ENCODE data around the gene HOXD3. TPM values are rescaled to one million over a fixed set of nuclear protein-coding genes. Genes with fewer than 3 reads are reported as not detected.

The HOXD3 gene
- total RNA-seq, 3 donors from 2014 or later: not detected

GRCh38 chr2:176167398-176167797, 10.3 kb downstream of the HOXD3 start:
- H3K27me3 Mint-ChIP-seq (ENCODE audit: low read depth): peaks cover 90% of the 10 kb centered on the region
- H3K36me3 Mint-ChIP-seq (ENCODE audit: insufficient read depth): no peaks in the 10 kb centered on the region
- peaks cover 2% of the 10 kb centered on the region for H3K4me1 Mint-ChIP-seq (ENCODE audit: low read depth)
- DNase-seq (no peak), ATAC-seq (no peak)
- no peak overlapping the region for H3K4me3 Mint-ChIP-seq
- H3K9me3 Mint-ChIP-seq: peaks cover 7% of the 10 kb centered on the region

- ATAC-seq: no peak
- H3K36me3 Mint-ChIP-seq (ENCODE audit: insufficient read depth): no peaks in the 10 kb centered on the region
- peaks cover 2% of the 10 kb centered on the region for H3K9me3 Mint-ChIP-seq
- H3K27me3 Mint-ChIP-seq (ENCODE audit: low read depth): peaks cover 91% of the 10 kb centered on the region
- no peak overlapping the region for H3K4me3 Mint-ChIP-seq
- DNase-seq: no peak
- H3K4me1 Mint-ChIP-seq (ENCODE audit: low read depth): peaks cover 4% of the 10 kb centered on the region
These were observed 12.1 kb downstream of the HOXD3 start for GRCh38 chr2:176169181-176169580.

GRCh38 chr2:176169711-176170110, 12.6 kb downstream of the HOXD3 start:
- no peak overlapping the region for H3K4me3 Mint-ChIP-seq
- no peaks in the 10 kb centered on the region for H3K9me3 Mint-ChIP-seq
- no peaks in the 10 kb centered on the region for H3K36me3 Mint-ChIP-seq (ENCODE audit: insufficient read depth)
- ATAC-seq: no peak
- peaks cover 3% of the 10 kb centered on the region for H3K4me1 Mint-ChIP-seq (ENCODE audit: low read depth)
- H3K27me3 Mint-ChIP-seq (ENCODE audit: low read depth): peaks cover 91% of the 10 kb centered on the region
- DNase-seq: no peak

- Mint-ChIP-seq H3K4me3 (no peak overlapping the region), H3K9me3 (no peaks in the 10 kb centered on the region), H3K27me3 (ENCODE audit: low read depth) (peaks cover 91% of the 10 kb centered on the region), H3K4me1 (ENCODE audit: low read depth) (peaks cover 6% of the 10 kb centered on the region), H3K36me3 (ENCODE audit: insufficient read depth) (no peaks in the 10 kb centered on the region)
- no peak for DNase-seq
- no peak for ATAC-seq
These were observed 13.6 kb downstream of the HOXD3 start for GRCh38 chr2:176170602-176171305.

- no peak overlapping the region for H3K4me3 Mint-ChIP-seq
- H3K27me3 Mint-ChIP-seq (ENCODE audit: low read depth): peaks cover 91% of the 10 kb centered on the region
These were observed 14.4 kb downstream of the HOXD3 start for GRCh38 chr2:176171351-176172006.

GRCh38 chr2:176172007-176172894, 15.1 kb downstream of the HOXD3 start:
- Mint-ChIP-seq H3K9me3 (no peaks in the 10 kb centered on the region), H3K36me3 (ENCODE audit: insufficient read depth) (no peaks in the 10 kb centered on the region), H3K27me3 (ENCODE audit: low read depth) (peaks cover 90% of the 10 kb centered on the region), H3K4me3 (no peak overlapping the region), H3K4me1 (ENCODE audit: low read depth) (peaks cover 6% of the 10 kb centered on the region)
- DNase-seq (no peak), ATAC-seq (no peak)

More at GRCh38 chr2:176171351-176172006, 14.4 kb downstream of the HOXD3 start:
- ATAC-seq: no peak
- no peaks in the 10 kb centered on the region for H3K9me3 Mint-ChIP-seq
- H3K4me1 Mint-ChIP-seq (ENCODE audit: low read depth): peaks cover 6% of the 10 kb centered on the region
- no peaks in the 10 kb centered on the region for H3K36me3 Mint-ChIP-seq (ENCODE audit: insufficient read depth)
- DNase-seq: no peak

GRCh38 chr2:176172895-176173566, 15.9 kb downstream of the HOXD3 start:
- no peak for ATAC-seq
- H3K9me3 Mint-ChIP-seq: no peaks in the 10 kb centered on the region
- H3K4me3 Mint-ChIP-seq: no peak overlapping the region
- peaks cover 6% of the 10 kb centered on the region for H3K4me1 Mint-ChIP-seq (ENCODE audit: low read depth)
- no peak for DNase-seq
- H3K36me3 Mint-ChIP-seq (ENCODE audit: insufficient read depth): no peaks in the 10 kb centered on the region
- peaks cover 90% of the 10 kb centered on the region for H3K27me3 Mint-ChIP-seq (ENCODE audit: low read depth)

GRCh38 chr2:176173567-176174381, 16.7 kb downstream of the HOXD3 start:
- H3K36me3 Mint-ChIP-seq (ENCODE audit: insufficient read depth): no peaks in the 10 kb centered on the region
- peaks cover 6% of the 10 kb centered on the region for H3K4me1 Mint-ChIP-seq (ENCODE audit: low read depth)
- peaks cover 92% of the 10 kb centered on the region for H3K27me3 Mint-ChIP-seq (ENCODE audit: low read depth)
- H3K4me3 Mint-ChIP-seq: no peak overlapping the region
- DNase-seq (no peak), ATAC-seq (no peak)
- no peaks in the 10 kb centered on the region for H3K9me3 Mint-ChIP-seq

GRCh38 chr2:176174382-176174823, 17.3 kb downstream of the HOXD3 start:
- H3K9me3 Mint-ChIP-seq: no peaks in the 10 kb centered on the region
- no peak for DNase-seq
- H3K36me3 Mint-ChIP-seq (ENCODE audit: insufficient read depth): no peaks in the 10 kb centered on the region
- H3K4me3 Mint-ChIP-seq: no peak overlapping the region
- no peak for ATAC-seq
- H3K27me3 Mint-ChIP-seq (ENCODE audit: low read depth): peaks cover 92% of the 10 kb centered on the region
- peaks cover 6% of the 10 kb centered on the region for H3K4me1 Mint-ChIP-seq (ENCODE audit: low read depth)

GRCh38 chr2:176174824-176175708, 18.0 kb downstream of the HOXD3 start:
- Mint-ChIP-seq H3K4me1 (ENCODE audit: low read depth) (peaks cover 6% of the 10 kb centered on the region), H3K9me3 (no peaks in the 10 kb centered on the region), H3K4me3 (no peak overlapping the region), H3K27me3 (ENCODE audit: low read depth) (peaks cover 92% of the 10 kb centered on the region), H3K36me3 (ENCODE audit: insufficient read depth) (no peaks in the 10 kb centered on the region)
- ATAC-seq (peak; percentile 19 to 30), DNase-seq (no peak)

- ATAC-seq: no peak
- peaks cover 93% of the 10 kb centered on the region for H3K27me3 Mint-ChIP-seq (ENCODE audit: low read depth)
- H3K4me3 Mint-ChIP-seq: no peak overlapping the region
These were observed 18.9 kb downstream of the HOXD3 start for GRCh38 chr2:176175709-176176607.

GRCh38 chr2:176177580-176178037, 20.5 kb downstream of the HOXD3 start:
- no peak for DNase-seq
- Mint-ChIP-seq H3K36me3 (ENCODE audit: insufficient read depth) (no peaks in the 10 kb centered on the region), H3K27me3 (ENCODE audit: low read depth) (peaks cover 87% of the 10 kb centered on the region), H3K9me3 (no peaks in the 10 kb centered on the region), H3K4me1 (ENCODE audit: low read depth) (peaks cover 6% of the 10 kb centered on the region), H3K4me3 (no peak overlapping the region)
- no peak for ATAC-seq

More at GRCh38 chr2:176175709-176176607, 18.9 kb downstream of the HOXD3 start:
- DNase-seq: no peak
- Mint-ChIP-seq H3K9me3 (no peaks in the 10 kb centered on the region), H3K36me3 (ENCODE audit: insufficient read depth) (no peaks in the 10 kb centered on the region), H3K4me1 (ENCODE audit: low read depth) (peaks cover 6% of the 10 kb centered on the region)

Measured in activated T-cell treated with anti-CD3 and anti-CD28 coated beads, Interleukin-2, amount 50 U/mL, for 4 hours (primary cell).